ENCODE measurements around the gene ZNF248.

ZNF248 gene

DNA sequence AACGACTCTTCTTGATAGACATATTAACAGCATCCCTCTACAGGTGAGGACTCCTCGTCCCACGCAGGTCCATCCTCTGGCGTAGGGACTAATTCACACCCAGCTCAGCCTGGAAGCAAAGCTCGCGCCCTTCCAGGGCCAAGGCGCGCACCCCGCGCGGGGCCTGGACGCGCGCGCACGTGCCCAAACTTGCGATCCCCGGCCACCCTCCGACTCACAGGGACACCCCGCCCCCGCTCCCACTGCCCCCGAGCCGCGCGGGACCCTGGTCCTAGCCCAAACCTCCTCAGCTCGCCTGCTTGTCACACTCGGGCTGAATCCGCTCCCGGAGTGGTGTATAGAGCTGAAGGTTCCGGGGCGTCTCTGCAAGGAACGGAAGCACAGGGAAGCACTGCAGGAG, 76.9 kb downstream of the ZNF248 start:
- DNase-seq (ENCODE audit: low spot score): no peak
- in situ Hi-C loops (cut with MboI; ENCODE audit: low pct_unique_long_range_greater_than_20kb, low sequenced_read_pairs, unreplicated experiment): no loop called here

GRCh38 chr10:37777056-37777455, 80.4 kb downstream of the ZNF248 start:
- TF ChIP-seq CTCF (IDR thresholded peaks at IDR 0.05; ENCODE audit: extremely low read depth, insufficient read depth, missing control alignments): no peak
- DNase-seq (ENCODE audit: low spot score): no peak
- in situ Hi-C loops (cut with MboI; ENCODE audit: low pct_unique_long_range_greater_than_20kb, low sequenced_read_pairs, unreplicated experiment): no loop called here

More for the DNA sequence above, 76.9 kb downstream of the ZNF248 start:
- no peak for TF ChIP-seq CTCF (IDR thresholded peaks at IDR 0.05; ENCODE audit: extremely low read depth, insufficient read depth, missing control alignments)

DNA sequence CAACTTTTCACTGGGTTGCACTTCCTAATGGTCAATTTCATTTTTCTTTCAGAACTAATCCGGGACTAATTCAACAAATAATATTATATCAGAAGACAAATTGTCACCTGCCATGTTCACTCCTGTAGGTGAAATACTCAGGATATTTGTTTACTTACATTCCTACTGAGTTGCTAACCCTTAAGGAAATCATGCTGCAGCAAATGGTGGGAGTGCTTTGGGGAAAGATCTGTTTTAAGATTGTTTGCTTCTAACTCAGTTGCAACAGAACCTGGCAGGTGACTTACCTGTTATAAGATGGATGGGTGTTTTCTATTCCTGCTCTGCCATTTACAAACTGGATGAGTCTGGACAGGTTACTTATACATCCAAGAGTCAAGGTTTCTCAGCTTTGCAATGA, 81.8 kb downstream of the ZNF248 start:
- TF ChIP-seq CTCF (IDR thresholded peaks at IDR 0.05; ENCODE audit: extremely low read depth, insufficient read depth, missing control alignments): no peak
- in situ Hi-C loops (cut with MboI; ENCODE audit: low pct_unique_long_range_greater_than_20kb, low sequenced_read_pairs, unreplicated experiment): no loop called here
- no peak for DNase-seq (ENCODE audit: low spot score)

GRCh38 chr10:37774351-37774750, 83.1 kb downstream of the ZNF248 start:
- in situ Hi-C loops (cut with MboI; ENCODE audit: low pct_unique_long_range_greater_than_20kb, low sequenced_read_pairs, unreplicated experiment): no loop called here
- TF ChIP-seq CTCF (IDR thresholded peaks at IDR 0.05; ENCODE audit: extremely low read depth, insufficient read depth, missing control alignments): no peak

GRCh38 chr10:37765216-37765615, 92.2 kb downstream of the ZNF248 start:
- TF ChIP-seq CTCF (IDR thresholded peaks at IDR 0.05; ENCODE audit: extremely low read depth, insufficient read depth, missing control alignments): no peak
- in situ Hi-C loops (cut with MboI; ENCODE audit: low pct_unique_long_range_greater_than_20kb, low sequenced_read_pairs, unreplicated experiment): no loop called here
- no peak for DNase-seq (ENCODE audit: low spot score)

More at GRCh38 chr10:37774351-37774750, 83.1 kb downstream of the ZNF248 start:
- DNase-seq (ENCODE audit: low spot score): no peak

DNA sequence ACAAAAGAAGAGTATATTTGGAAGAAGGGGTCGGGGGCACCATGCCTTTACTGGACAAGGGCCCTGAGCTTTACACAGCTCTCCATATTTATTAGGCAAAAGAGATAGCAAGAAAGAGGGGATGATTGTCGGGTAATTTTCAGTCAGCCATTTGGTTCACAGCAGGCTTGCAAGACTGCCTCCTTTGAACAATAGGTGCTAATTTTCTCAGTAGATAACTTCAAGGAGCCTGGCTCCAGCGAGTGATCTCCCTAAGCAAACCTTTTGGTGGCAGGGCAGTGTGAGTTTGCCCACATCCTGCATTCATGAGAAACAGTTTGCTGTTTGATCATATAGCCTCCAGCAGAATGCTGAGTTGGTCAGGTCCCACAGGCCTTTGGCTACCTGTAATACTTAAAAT, 94.3 kb downstream of the ZNF248 start:
- no peak for TF ChIP-seq CTCF (IDR thresholded peaks at IDR 0.05; ENCODE audit: extremely low read depth, insufficient read depth, missing control alignments)
- no peak for DNase-seq (ENCODE audit: low spot score)
- in situ Hi-C loops (cut with MboI; ENCODE audit: low pct_unique_long_range_greater_than_20kb, low sequenced_read_pairs, unreplicated experiment): no loop called here

DNA sequence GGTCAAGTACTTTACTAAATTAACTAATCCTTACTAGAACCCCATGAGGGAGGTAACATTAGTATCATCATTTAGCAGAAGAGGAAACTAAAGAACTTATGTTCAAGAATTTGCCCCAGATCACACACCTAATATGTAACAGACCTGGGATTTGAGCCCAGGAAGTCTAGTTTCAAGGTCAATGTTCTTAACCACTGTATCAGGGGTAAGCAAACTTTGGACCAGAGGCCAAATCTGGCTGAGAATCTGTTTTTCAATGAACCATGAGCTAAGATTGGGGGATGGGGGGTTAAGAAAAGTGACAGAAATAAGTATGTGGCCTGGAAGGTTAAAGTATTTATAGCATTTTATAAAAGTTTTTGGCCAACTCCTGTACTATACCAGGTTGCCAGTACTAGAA, 95.1 kb downstream of the ZNF248 start:
- no peak for DNase-seq (ENCODE audit: low spot score)
- in situ Hi-C loops (cut with MboI; ENCODE audit: low pct_unique_long_range_greater_than_20kb, low sequenced_read_pairs, unreplicated experiment): no loop called here
- no peak for TF ChIP-seq CTCF (IDR thresholded peaks at IDR 0.05; ENCODE audit: extremely low read depth, insufficient read depth, missing control alignments)
